Activated CD8-positive, alpha-beta memory T cell treated with anti-CD3 and anti-CD28 coated beads for 48 hours (primary cell): ENCODE results near the gene TCERG1L.
"Not testable (repeated sequence)": the region's sequence is repeated elsewhere in the genome, so short reads cannot be mapped to it uniquely, and the experiment has no call there.

Experiments
- DNase-seq, 3 experiments: peaks; one replicate each; pipeline ENCODE4 v3.0.0-alpha.2; 2020; ENCODE audit warnings: low read depth in 2 of 3, low spot score in 2 of 3

TCERG1L gene

DNA sequence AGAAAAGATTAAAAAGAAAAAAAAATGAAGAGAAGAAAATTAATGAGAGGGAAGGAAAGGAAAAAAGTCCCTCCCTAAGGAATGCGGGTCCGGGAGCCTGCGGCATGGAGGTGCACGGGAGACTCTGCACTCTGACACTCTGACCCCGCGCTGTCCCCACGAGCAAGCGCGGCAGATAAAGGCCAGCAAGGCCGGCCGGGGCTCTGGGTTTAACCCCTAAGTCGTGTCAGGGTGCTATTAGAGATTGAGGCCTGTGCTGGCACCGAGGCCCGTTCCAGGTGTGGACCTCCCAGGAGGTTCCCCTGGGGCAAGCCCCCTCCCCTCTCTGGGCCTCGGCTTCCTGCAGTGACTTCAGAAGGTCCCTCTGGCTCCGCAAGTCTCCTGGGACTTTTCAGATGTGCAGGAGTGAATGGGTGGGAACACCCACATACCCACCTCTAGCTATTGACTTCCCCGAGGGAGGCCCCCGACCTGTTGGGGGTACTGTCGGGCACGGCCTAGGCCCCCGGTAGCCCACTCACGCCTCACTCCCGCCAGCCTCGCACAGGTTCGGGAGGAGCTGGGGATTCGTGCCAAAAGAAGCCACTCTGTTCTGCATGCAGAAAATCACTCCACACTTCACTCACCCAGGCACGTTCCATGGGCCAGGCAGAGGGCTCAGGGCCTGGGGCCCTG is 164.1 kb downstream of the TCERG1L start:
- DNase-seq, result no peak

DNA sequence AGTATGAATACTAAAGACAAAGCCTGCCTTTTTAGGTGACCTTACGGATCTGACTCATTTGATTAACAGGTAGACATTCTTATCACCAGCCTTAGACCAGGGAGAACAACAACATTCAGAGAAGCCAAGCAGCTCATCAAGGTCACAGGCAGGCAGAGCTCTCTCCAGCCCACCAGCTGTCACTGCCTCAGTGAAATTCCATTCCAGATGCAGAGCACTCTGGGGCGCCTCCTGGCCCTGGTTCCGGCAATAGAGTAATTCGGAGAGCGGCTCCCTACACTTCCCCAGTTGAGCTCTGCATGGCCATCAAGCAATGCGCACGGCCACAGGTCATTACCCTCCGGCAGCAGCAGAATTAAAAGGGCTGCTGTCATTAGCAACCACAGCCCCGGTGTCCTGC is 164.7 kb downstream of the TCERG1L start:
- DNase-seq, result no peak

DNA sequence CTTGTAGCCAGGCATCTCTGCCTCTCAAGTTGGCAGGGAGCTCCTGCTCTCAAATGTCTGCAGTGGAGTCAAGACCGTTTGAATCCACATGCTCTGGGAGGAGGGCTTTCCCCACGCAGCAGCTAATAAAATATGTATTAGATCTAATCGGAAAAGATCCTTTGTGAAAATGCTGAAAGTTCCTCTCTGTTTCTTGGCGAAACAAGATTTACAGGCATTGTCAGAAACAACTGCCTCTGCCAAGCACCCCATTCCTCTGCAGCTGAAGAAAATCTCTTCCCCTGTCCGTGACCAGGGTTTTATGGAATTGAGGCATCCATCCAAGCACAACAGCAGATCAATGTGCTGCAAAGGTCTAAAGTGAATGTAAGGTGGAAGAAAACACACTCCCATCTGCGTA is 165.8 kb downstream of the TCERG1L start:
- no peak for DNase-seq

DNA sequence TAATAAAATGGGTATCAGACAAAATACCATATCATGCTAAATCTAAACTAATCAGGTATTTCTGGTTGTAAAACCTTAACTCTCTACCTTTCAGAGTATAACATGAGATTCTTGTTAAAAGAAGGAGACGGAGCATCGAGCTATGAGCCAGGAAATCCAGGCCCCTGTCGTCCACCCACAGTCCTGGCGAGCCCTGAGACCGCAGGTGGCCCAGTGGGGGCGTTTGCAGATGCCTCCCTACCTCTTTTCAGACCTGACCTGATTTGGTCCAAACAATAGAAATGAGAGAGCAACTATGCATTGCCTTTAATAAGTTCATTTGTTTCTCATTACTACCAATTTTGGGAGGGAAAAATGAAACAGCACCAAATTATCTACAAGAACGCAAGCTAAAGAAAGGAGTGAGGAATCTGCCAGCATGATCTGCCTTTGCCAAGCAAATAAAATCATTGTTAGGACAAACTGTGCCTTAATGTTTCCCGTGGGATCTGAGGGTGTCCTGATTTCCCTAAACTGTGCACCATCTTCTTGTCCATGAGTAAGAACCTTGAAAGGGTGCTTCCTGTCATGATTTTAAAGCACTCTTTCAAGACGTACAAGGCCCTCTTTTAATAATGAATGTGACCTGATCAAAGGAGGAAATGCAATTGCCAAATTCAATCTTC is 166.7 kb downstream of the TCERG1L start:
- DNase-seq, result no peak

DNA sequence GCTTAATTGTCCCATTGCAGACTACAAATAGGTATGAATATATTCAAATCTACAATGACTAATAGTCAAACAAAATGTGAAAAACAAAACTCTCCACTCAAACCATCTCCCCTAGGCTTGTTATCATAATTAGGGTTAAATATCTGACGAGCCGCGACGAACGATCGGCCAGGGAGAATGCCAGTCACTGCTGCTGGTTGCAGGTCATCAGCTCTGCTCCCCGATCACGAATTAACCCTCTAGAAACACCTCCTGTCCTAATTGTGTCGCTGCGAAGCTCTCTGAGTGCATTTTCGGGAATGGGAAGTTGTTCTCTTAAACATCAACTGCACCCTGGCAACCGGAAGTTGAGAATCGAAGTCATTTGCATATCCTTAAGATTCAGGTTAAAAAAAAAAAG is 167.3 kb downstream of the TCERG1L start:
- DNase-seq, result no peak

DNA sequence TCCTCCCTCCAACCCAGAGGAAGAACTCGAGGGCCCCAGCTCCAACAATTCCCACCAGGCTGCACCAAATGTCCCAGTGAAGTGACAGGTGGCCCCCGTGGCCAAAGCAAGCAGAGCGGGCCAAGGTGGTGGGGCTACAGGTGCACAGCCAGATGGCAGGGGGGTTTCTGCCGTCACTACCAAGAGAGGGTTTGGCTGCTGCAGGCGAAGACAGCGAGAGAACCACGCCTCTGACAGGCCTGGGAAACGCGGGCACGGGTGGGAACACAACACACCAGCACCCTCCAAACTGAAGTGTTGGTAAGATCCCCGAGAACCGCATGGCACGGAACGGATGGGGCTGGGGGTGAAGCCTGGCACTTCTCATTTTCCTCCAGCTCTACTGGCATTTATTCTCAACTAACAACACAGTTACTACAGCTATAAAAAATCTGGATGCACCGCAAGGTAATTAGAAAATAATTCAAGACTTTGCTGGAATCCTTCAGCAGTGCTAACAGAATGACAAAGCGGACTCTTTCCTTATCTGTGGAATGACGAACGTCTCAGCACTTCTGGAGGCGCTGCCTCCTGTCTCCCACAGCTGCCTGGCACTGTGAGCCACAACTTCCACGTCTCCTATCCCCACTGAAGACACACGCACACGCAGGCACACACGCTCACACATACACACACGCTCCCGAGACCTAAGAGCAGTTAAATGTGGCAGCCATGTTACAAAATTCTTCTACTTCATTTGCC is 167.9 kb downstream of the TCERG1L start:
- DNase-seq, result no peak

DNA sequence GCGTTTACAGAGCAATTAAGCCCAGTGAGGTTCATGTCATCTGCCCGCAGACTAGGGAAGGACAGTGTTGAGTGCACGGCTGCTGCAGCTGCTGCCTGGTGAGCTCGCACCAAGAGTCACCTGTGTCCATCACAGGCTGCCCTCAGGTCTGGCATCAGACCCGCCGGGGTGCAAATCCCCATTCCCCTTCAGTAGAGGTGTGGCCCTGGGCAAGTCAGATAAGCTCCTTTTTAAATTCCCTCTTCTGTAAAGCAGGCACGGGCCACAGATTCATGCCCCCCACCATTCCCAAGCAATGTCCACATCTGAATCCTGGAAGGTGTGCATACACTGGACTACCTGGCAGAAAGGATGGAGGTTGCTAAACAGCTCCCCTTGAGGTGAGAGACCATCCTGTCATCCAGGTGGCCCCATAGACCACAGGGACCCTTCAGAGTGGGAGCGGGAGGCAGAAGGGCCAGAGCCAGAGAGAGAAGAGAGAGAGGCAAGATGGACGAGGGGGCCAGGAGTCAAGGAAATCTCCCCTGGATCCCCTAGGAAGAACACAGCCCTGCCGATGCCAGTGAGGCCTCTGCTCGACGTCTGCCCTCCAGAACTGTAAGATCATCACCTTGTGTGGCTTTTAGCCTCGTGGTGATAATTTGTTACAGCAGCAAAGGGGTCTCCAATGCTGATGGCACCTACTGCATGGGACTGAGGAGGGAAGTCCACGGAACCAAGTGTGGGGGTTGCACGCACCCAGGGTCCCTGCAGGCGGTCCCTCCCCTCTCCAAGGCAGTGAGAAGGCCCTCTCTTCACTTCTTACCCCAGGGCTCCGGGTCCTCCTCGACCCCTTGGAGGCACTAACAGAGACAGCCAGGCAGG is 168.8 kb downstream of the TCERG1L start:
- no peak for DNase-seq

DNA sequence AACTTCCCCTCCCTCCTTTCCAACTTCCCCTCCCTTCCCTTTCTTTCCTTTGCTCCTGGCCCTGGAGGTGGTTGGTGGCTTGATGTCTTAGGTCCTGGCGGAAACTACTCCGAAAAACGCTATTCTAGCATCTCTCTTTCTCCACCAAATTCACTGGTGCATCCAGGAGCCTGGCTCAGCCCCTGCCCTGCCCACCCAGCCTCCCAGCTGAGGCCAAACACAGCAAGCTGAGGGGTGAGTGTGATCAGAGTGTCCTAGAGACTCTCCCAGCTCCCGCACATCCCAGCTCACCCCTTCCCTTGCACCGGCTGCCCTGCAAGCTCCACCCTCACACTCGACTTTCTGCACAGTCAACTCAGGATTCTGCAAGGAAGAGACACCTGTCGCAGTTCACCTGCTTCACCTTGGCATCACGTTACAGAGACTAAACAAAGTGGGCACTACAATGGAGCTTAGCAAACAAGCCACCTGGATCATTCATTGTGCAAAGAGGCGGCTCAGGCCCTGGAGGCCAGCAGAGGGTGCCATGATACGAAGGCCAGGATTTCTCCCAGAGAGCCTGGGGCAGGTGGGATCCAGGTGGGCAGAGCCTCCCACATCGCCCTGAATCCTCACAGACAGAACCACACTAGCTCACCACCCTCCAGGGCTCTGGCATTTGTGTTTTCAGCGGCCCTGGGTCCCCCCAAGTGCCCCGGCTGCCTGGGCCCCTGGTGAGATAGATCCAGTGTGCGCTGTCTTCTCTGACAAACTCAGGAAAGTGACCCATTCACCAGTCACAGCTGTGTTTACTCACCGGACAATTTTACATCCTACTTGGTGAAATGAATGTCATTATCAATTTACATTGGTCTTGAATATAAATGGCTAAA is 169.6 kb downstream of the TCERG1L start:
- no peak for DNase-seq

DNA sequence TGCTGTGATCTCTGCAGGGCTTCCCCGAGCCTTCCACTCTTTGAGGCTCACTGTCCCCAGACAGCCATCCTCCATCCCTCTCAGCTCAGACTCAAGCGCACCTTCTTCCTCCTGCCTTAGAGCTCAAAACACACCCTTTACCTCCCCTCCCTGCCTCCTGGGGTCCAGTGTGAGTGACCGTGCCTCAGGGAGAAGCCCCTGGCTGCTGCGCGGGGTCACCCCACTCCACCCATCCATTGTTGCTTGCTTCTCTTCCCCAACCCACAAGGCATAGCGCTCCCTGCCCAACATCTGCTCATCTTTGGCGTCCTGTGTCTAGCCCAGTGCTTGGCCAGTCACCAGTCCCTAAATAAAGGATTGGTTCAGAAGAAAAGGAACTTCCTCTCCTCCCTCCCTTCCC is 170.3 kb downstream of the TCERG1L start:
- DNase-seq, result no peak

DNA sequence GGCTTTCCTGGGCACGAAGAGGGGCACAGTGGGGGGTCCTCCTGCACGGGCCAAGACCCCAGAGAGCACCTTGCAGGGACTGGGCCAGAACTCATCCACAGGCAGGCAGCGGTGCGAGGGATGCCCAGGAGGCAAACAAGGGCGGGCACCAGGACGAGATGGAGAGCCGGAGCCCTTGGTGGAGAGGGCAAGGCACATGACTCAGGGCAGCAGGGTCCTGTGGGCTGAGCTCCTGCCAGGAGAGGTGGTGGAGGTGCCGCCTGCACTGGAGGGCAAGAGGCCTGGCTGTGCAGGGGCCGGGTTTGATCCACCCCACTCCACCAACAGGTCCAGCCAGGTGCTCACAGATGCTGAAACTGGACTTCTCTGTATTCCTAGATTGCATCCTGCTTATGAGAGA is 170.9 kb downstream of the TCERG1L start:
- no peak for DNase-seq

DNA sequence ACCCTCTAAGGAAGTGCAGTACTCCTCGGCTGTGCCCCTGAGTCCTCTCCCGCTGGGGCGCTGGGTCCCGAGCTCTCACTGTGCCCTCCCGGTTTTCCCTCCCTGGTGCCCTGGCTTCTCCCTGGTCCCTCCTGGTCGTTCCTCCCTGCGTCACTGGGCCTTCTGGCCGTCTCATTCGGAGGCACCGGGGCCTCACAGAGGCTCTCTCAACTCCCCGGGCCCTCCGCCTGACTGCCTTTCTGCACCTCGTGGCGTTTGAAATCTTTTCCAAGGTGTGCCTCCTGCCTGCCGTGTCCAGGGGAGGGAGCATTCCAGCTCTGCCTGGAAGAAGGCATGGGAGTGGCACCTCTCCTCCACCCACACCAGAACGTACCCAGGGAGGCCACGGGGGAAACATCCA is 174.3 kb downstream of the TCERG1L start:
- DNase-seq, result no peak

DNA sequence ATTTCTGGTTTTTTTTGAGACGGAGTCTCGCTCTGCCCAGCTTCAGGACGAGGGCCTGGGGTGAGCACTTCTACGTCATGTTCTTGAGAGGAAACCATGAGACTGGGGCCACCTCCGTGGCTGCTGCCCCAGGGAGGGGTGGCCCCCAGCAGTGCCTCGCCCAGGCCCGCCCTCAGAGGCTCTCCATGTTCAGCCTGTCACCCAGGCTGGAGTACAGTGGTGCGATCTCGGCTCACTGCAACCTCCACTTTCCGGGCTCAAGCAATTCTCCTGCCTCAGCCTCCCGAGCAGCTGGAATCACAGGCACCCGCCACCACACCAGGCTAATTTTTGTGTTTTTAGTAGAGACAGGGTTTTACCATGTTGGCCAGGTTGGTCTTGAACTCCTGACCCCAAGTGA is 175.2 kb downstream of the TCERG1L start:
- not testable (repeated sequence) for DNase-seq

DNA sequence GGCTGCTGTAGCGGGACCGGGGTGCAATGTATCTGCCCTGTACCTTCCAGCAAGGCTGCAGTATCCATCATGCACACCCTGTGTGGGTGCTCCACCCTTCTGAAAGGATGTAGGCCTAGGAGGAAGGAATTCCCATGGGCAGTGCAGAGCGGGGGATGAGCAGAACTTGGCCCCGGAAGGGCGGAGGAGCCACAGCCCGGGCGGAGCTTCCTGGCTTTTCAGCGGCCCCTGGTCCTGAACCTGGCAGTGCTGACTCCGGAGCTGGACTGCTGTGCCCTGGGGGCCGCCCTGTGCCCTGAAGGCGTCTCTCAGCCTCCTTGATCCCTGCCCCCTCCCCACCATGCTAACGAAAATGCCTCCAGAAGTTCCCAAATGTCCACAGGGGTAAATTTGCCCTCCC is 175.8 kb downstream of the TCERG1L start:
- no peak for DNase-seq

DNA sequence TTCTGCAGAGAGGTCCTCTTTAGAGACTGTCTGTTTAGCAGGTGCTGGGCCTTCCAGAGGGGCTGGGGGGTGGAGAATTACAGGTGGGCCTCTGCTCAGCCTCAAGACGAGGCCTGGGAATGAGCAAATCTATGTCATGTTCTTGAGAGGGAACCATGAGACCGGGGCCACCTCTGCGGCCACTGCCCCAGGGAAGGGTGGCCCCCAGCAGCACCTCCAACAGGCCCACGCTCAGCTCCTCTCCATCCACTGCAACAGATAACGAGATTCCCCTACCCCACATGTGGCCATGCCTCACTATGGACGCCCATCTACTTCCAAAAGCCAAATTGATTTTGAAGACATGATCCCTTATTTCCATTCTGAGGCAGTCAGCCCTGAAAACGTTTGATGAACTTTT is 176.9 kb downstream of the TCERG1L start:
- DNase-seq, result no peak

DNA sequence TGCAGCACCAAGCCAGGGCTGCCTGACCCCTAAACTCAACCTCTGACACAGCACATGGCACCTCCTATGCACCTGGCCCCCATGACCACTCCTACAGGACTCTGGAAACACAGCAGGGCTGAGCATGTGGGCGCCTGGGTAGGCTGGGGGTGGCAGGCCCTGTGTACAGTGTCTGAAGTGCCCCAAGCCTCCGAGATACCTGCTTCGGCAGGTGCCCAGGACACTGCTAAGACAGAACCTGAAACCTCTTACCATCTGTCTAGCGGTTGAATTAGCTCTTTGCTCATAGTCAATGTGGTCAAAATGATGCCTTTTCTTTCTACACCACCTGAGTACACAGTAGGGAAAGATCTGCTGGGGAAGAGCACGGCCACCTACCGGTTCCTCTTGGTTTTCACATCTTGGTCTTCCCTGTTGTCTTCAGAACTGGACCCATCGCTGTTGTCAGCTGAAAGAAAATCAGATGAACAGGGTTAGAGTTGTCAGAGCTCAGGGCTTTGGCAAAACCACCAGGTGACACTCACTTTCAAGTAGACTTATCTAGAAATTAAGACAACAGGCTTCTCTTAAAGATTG is 177.4 kb downstream of the TCERG1L start:
- DNase-seq, result no peak

DNA sequence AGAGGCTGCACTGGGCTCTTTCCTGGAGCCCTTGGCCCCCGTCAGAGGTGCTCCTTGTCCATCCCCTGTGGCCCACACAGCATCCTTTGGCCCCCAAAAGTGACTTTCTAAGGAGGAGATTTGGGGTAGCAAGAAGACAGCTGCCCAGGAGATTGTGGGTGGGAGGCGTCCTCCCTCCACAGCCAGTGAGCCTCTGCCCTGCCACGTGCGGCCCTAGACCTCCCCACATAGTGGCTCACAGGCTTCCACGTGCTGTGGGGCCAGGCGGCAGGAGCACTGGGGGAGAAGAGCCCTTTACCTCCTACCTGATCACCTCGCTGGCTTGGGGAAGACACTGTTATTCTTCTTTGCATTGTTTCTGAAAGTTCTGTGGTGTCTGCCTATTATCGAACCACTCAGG is 178.8 kb downstream of the TCERG1L start:
- no peak for DNase-seq

DNA sequence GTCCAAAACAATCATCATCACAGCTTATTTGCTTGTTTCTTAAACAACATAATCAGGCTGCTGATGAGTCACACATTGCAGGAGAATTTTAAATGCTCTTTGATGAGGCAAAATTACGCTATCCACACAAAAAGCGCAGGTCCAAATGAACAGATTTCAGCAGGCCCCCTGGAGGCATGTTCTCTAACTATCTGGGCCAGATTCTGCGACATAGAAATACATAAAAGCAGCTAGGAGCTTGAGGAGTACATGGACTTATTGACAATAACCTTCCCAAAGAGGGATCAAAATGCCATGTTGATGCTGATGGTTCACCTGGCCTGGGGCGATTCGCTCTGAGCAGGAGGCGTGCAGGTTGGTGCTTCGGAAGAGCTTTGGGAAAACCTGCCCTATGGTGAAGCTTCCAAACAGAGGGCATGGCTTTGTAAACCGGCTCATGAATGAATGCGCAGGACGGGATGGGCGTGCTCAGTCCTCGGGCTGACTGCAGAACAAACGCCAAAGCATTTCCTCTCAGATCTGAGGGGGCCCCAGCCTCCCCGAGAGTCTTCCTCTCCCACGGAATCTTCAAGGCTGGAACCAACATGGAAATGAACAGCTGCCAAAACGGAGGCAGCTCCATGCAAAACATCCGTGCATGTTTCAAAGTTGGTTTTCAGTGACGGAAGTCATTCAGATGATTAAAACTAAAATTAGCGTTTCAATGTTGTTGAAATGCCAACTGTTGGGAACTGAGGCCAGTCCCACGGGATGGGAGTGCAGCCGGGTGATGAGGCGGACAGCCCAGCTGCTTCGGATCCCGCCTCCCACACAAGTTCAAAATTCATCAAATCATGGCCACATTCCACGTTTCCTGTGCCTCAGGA is 179.6 kb downstream of the TCERG1L start:
- DNase-seq, result no peak

DNA sequence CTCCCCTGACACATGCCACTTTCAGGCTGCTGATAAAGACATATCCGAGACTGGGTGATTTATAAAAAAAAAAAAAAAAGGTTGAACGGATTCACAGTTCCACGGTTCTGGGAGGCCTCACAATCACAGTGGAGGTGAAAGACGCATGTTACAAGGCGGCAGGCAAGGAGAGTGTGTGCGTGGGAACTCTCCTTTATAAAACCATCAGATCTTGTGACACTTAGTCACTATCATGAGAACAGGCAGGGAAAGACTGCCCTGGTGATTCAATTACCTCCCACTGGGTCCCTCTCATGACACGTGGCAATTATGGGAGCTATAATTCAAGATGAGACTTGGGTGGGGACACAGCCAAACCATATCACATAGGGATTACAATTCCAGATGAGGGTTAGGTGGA is 181.5 kb downstream of the TCERG1L start:
- DNase-seq, result no peak

DNA sequence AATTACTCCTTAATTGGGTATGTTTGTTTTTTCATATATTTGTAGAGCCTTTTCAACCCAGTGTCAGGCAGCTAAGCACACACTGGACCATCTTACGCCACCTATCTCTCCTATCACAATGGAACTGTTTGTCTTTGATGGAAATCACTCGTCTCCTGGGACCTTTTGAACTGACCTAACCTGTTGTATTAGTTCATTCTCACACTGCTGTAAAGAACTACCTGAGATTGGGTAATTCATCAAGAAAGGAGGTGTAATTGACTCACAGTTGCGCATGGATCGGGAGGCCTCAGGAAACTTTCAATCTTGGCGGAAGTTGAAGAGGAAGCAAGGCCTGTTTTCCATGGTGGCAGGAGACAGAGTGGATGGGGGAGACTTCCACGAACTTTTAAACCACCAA is 182.0 kb downstream of the TCERG1L start:
- DNase-seq, result no peak
